ENCODE measurements around the gene SLC25A48. TPM values are rescaled to one million over a fixed set of nuclear protein-coding genes. Genes with fewer than 3 reads are reported as not detected.

Gene SLC25A48
- polyA plus RNA-seq, 1 donor (not counting 4 experiments of a cell fraction or from before 2014, with no cell fraction given), result not detected

DNA sequence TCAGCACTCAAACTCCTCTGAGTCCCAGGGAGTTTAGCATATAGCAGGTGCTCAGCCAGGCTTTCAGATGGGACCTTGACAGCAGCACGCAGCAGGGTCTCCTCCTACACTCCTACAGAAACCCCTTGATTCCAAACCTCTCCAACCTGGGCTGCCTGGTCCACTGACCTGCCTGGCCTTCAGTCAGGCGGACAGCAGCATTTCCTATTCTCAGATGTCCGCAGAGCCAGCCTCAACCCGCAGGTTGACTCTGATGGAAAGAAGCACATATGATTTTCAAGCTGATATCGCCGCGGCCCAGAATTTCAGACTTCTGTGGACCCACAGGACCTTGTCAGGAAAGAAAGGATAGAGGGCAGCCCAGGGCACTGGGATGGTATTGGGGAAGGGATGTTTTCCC lies 5.3 kb upstream of the SLC25A48 start:
- H3K4me3 ChIP-seq (ENCODE audit: control insufficient read depth in 2 of 3, extremely low read depth in 1 of 3, insufficient read depth in 2 of 3, low read depth in 1 of 3, low read length in 3 of 3), result no peak overlapping the region
- FAIRE-seq, result no peak
- no peak overlapping the region for H3K27ac ChIP-seq (ENCODE audit: control insufficient read depth, insufficient read depth, low read length)
- H3K9ac ChIP-seq (ENCODE audit: control insufficient read depth, extremely low read depth, insufficient read depth, low read length), result no peak overlapping the region
- no peaks in the 10 kb centered on the region for H3K4me1 ChIP-seq (ENCODE audit: control insufficient read depth, extremely low read depth, insufficient read depth, low read length)
- H2AFZ ChIP-seq (ENCODE audit: control insufficient read depth, low read length), result no peak overlapping the region
- no peaks in the 10 kb centered on the region for H3K36me3 ChIP-seq (ENCODE audit: control insufficient read depth in 2 of 2, extremely low read depth in 1 of 2, insufficient read depth in 2 of 2, low read length in 2 of 2)
- dilution Hi-C loops (cut with MboI; ENCODE audit: extremely low pct_ligation_motif_present, low sequenced_read_pairs), result loop anchor here (25.0 kb wide), 1 partner anchor 367 kb away; the partner anchor contains the start of gene TIFAB
- no peaks in the 10 kb centered on the region for H4K20me1 ChIP-seq (ENCODE audit: control insufficient read depth, extremely low read depth, insufficient read depth, low read length)
- no peaks in the 10 kb centered on the region for H3K9me3 ChIP-seq (ENCODE audit: control insufficient read depth, low read depth, low read length)
- H3K9me1 ChIP-seq (ENCODE audit: control insufficient read depth, extremely low read depth, insufficient read depth, low read length), result no peaks in the 10 kb centered on the region
- no peak overlapping the region for H3K4me2 ChIP-seq (ENCODE audit: control insufficient read depth, extremely low read depth, insufficient read depth, low read depth, low read length)
- no peak for DNase-seq (ENCODE audit: low read depth, low spot score)
- H3K79me2 ChIP-seq (ENCODE audit: control insufficient read depth, insufficient read depth, low read length), result no peaks in the 10 kb centered on the region
- H3K27me3 ChIP-seq (ENCODE audit: control insufficient read depth, extremely low read depth, insufficient read depth, low read length), result peaks cover 17% of the 10 kb centered on the region
- no peak for TF ChIP-seq EZH2 (IDR thresholded peaks at IDR 0.05; ENCODE audit: low read length)
- TF ChIP-seq, protein P1, sequence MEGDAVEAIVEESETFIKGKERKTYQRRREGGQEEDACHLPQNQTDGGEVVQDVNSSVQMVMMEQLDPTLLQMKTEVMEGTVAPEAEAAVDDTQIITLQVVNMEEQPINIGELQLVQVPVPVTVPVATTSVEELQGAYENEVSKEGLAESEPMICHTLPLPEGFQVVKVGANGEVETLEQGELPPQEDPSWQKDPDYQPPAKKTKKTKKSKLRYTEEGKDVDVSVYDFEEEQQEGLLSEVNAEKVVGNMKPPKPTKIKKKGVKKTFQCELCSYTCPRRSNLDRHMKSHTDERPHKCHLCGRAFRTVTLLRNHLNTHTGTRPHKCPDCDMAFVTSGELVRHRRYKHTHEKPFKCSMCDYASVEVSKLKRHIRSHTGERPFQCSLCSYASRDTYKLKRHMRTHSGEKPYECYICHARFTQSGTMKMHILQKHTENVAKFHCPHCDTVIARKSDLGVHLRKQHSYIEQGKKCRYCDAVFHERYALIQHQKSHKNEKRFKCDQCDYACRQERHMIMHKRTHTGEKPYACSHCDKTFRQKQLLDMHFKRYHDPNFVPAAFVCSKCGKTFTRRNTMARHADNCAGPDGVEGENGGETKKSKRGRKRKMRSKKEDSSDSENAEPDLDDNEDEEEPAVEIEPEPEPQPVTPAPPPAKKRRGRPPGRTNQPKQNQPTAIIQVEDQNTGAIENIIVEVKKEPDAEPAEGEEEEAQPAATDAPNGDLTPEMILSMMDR (optimal IDR thresholded peaks at IDR 0.05 in 1 of 3, IDR thresholded peaks at IDR 0.05 in 1 of 3, conservative IDR thresholded peaks at IDR 0.05 in 1 of 3; ENCODE audit: extremely low read depth in 1 of 3, insufficient read depth in 2 of 3, low read length in 3 of 3), result no peak

DNA sequence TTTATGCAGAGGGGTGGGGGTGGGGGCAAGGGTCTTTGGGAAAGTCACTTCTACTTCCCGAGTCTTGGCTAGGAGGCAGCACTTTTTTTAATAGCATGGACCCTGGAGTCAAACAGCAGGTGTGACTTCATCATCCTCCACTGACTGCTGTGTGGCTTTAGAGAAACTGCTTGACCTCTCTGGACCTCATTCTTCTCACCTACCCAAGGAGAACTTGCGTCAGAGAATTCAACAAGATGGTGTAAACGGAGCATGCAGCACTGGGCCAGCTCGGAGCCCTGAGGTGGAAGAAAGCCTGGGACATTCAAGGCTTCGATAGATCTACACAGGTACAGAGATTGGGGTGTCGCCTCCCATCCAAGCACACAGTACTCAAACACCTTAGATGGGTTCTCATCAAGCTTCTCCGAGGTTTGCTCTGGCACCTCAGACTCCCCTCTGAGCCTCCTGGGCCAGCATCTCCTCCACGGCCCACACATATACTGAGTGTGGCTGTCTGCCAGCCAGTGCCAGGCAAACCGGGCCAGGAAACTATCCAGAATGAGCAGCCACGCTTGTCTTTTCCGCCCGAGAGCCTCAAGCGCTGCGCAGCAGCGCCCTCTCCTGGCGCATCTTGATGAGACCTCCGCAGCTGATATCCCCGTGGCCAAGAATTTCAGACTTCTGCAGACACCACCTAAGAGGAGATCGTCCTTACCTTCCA lies 4.6 kb upstream of the SLC25A48 start:
- H4K20me1 ChIP-seq (ENCODE audit: control insufficient read depth, extremely low read depth, insufficient read depth, low read length), result no peaks in the 10 kb centered on the region
- peaks cover 24% of the 10 kb centered on the region for H3K27me3 ChIP-seq (ENCODE audit: control insufficient read depth, extremely low read depth, insufficient read depth, low read length)
- dilution Hi-C loops (cut with MboI; ENCODE audit: extremely low pct_ligation_motif_present, low sequenced_read_pairs), result loop anchor here (10.0 to 25.0 kb wide), 3 partner anchors 105 to 368 kb away; partner anchors contain the start of gene TIFAB
- no peaks in the 10 kb centered on the region for H3K36me3 ChIP-seq (ENCODE audit: control insufficient read depth in 2 of 2, extremely low read depth in 1 of 2, insufficient read depth in 2 of 2, low read length in 2 of 2)
- H3K9ac ChIP-seq (ENCODE audit: control insufficient read depth, extremely low read depth, insufficient read depth, low read length), result no peak overlapping the region
- no peaks in the 10 kb centered on the region for H3K9me1 ChIP-seq (ENCODE audit: control insufficient read depth, extremely low read depth, insufficient read depth, low read length)
- peak; percentile 67 for FAIRE-seq
- H3K4me3 ChIP-seq (ENCODE audit: control insufficient read depth in 2 of 3, extremely low read depth in 1 of 3, insufficient read depth in 2 of 3, low read depth in 1 of 3, low read length in 3 of 3), result no peak overlapping the region
- H3K4me1 ChIP-seq (ENCODE audit: control insufficient read depth, extremely low read depth, insufficient read depth, low read length), result peaks cover 3% of the 10 kb centered on the region
- no peak overlapping the region for H2AFZ ChIP-seq (ENCODE audit: control insufficient read depth, low read length)
- TF ChIP-seq, protein P1 (optimal IDR thresholded peaks at IDR 0.05 in 1 of 3, IDR thresholded peaks at IDR 0.05 in 1 of 3, conservative IDR thresholded peaks at IDR 0.05 in 1 of 3; ENCODE audit: extremely low read depth in 1 of 3, insufficient read depth in 2 of 3, low read length in 3 of 3), result peak in 2 of 3 experiments; percentile 85 to 90
- TF ChIP-seq EZH2 (IDR thresholded peaks at IDR 0.05; ENCODE audit: low read length), result no peak
- peak overlapping the region; percentile 46 for H3K4me2 ChIP-seq (ENCODE audit: control insufficient read depth, extremely low read depth, insufficient read depth, low read depth, low read length)
- DNase-seq (ENCODE audit: low read depth, low spot score), result no peak
- no peaks in the 10 kb centered on the region for H3K79me2 ChIP-seq (ENCODE audit: control insufficient read depth, insufficient read depth, low read length)
- no peaks in the 10 kb centered on the region for H3K9me3 ChIP-seq (ENCODE audit: control insufficient read depth, low read depth, low read length)
- no peak overlapping the region for H3K27ac ChIP-seq (ENCODE audit: control insufficient read depth, insufficient read depth, low read length)

Data from keratinocyte (primary cell).